DLD1 (cell line): ENCODE results near the gene IL10.
"Not testable (repeated sequence)": the region's sequence is repeated elsewhere in the genome, so short reads cannot be mapped to it uniquely, and the experiment has no call there.

Experiments used
- in situ Hi-C: cut with HindIII; loops from 2 replicates; pipeline ENCODE4 v1.10.0; 2017; ENCODE audit warnings: low sequenced_read_pairs

IL10 gene

GRCh38 chr1:206794294-206794908, 22.1 kb upstream of the IL10 start:
- in situ Hi-C loops: no loop called here

- in situ Hi-C loops: no loop called here
Observed at GRCh38 chr1:206793620-206794019, 21.3 kb upstream of the IL10 start.

- in situ Hi-C loops: no loop called here
Observed at GRCh38 chr1:206792939-206793607, 20.8 kb upstream of the IL10 start.

GRCh38 chr1:206790502-206791250, 18.4 kb upstream of the IL10 start:
- in situ Hi-C loops: no loop called here

- in situ Hi-C loops: no loop called here
Observed at GRCh38 chr1:206788487-206789050, 16.3 kb upstream of the IL10 start.

- in situ Hi-C loops: no loop called here
Observed at GRCh38 chr1:206787891-206788290, 15.6 kb upstream of the IL10 start.

GRCh38 chr1:206786212-206786886, 14.1 kb upstream of the IL10 start:
- in situ Hi-C loops: no loop called here

GRCh38 chr1:206785182-206785765, 13.0 kb upstream of the IL10 start:
- in situ Hi-C loops: no loop called here

GRCh38 chr1:206784471-206784903, 12.2 kb upstream of the IL10 start:
- in situ Hi-C loops: no loop called here

- in situ Hi-C loops: no loop called here
Observed at GRCh38 chr1:206783506-206783905, 11.2 kb upstream of the IL10 start.

- in situ Hi-C loops: no loop called here
Observed at GRCh38 chr1:206782448-206782847, 10.2 kb upstream of the IL10 start.

- in situ Hi-C loops: no loop called here
Observed at GRCh38 chr1:206779638-206780037, 7.3 kb upstream of the IL10 start.

GRCh38 chr1:206778911-206779310, 6.6 kb upstream of the IL10 start:
- in situ Hi-C loops: not testable (repeated sequence)

- in situ Hi-C loops: no loop called here
Observed at GRCh38 chr1:206778031-206778430, 5.7 kb upstream of the IL10 start.

- in situ Hi-C loops: no loop called here
Observed at GRCh38 chr1:206776229-206776628, 3.9 kb upstream of the IL10 start.

- in situ Hi-C loops: no loop called here
Observed at GRCh38 chr1:206774093-206774492, 1.8 kb upstream of the IL10 start.

- in situ Hi-C loops: no loop called here
Observed at GRCh38 chr1:206771338-206771692, 979 bp downstream of the IL10 start.

- in situ Hi-C loops: no loop called here
Observed at GRCh38 chr1:206770531-206771337, 1.6 kb downstream of the IL10 start, which contains the start of gene IL19. Gene IL19 (plus strand): TSS chr1:206770773. CDS start chr1:206836663, 65,890 bp downstream.

GRCh38 chr1:206769304-206769731, 3.0 kb downstream of the IL10 start:
- in situ Hi-C loops: no loop called here
